Measurements from ENCODE around the gene GSE1. TPM values are rescaled to one million over a fixed set of nuclear protein-coding genes. Genes with fewer than 3 reads are reported as not detected.
A peak's percentile ranks its signal among the peaks of the same experiment; 100 is the strongest.

GSE1 gene
- total and polyA plus RNA-seq, 9 of the 15 experiments (the other 6 are each of a cell fraction or from before 2014, with no cell fraction given) = 12.2 to 244 (median 57.9) TPM

- TF ChIP-seq, protein P1, sequence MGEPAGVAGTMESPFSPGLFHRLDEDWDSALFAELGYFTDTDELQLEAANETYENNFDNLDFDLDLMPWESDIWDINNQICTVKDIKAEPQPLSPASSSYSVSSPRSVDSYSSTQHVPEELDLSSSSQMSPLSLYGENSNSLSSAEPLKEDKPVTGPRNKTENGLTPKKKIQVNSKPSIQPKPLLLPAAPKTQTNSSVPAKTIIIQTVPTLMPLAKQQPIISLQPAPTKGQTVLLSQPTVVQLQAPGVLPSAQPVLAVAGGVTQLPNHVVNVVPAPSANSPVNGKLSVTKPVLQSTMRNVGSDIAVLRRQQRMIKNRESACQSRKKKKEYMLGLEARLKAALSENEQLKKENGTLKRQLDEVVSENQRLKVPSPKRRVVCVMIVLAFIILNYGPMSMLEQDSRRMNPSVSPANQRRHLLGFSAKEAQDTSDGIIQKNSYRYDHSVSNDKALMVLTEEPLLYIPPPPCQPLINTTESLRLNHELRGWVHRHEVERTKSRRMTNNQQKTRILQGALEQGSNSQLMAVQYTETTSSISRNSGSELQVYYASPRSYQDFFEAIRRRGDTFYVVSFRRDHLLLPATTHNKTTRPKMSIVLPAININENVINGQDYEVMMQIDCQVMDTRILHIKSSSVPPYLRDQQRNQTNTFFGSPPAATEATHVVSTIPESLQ (CRISPR knock-in tag; IDR thresholded peaks at IDR 0.05) = no peak
- no peak for TF ChIP-seq ZNF212 (CRISPR knock-in tag; IDR thresholded peaks at IDR 0.05)
- no peak for TF ChIP-seq GTF2E2 (tag; IDR thresholded peaks at IDR 0.05)
- TF ChIP-seq RNF2 (IDR thresholded peaks at IDR 0.05) = no peak
- TF ChIP-seq UBTF (IDR thresholded peaks at IDR 0.05; ENCODE audit: borderline replicate concordance in 1 of 2, low read depth in 2 of 2, low read length in 2 of 2) = no peak
- no peak for TF ChIP-seq ZBTB8A (IDR thresholded peaks at IDR 0.05; ENCODE audit: partially characterized antibody)
- no peak for TF ChIP-seq NUFIP1 (IDR thresholded peaks at IDR 0.05; ENCODE audit: partially characterized antibody)
- no peak for TF ChIP-seq MYC (IDR thresholded peaks at IDR 0.05; ENCODE audit: low read depth, low read length)
- TF ChIP-seq MYC (CRISPR knock-in tag; IDR thresholded peaks at IDR 0.05; ENCODE audit: borderline replicate concordance, low read depth) = no peak
- TF ChIP-seq ZC3H4 (CRISPR knock-in tag; IDR thresholded peaks at IDR 0.05; ENCODE audit: borderline replicate concordance) = no peak
- TF ChIP-seq MCM7 (IDR thresholded peaks at IDR 0.05) = no peak
- TF ChIP-seq NRF1 (conservative IDR thresholded peaks at IDR 0.05 in 1 of 2, IDR thresholded peaks at IDR 0.05 in 1 of 2) = no peak; a peak in 1 of 4 replicates
- TF ChIP-seq DLX4 (CRISPR knock-in tag; IDR thresholded peaks at IDR 0.05) = no peak
- TF ChIP-seq KAT7 (CRISPR knock-in tag; IDR thresholded peaks at IDR 0.05; ENCODE audit: borderline replicate concordance) = 0 out of 2 replicates have a peak, but pooled peaks have one; percentile 56
- no peak for TF ChIP-seq NFE2L1 (tag; IDR thresholded peaks at IDR 0.05; ENCODE audit: borderline replicate concordance, low read depth)
- no peak for TF ChIP-seq IRF9 (tag; IDR thresholded peaks at IDR 0.05)
- no peak for TF ChIP-seq SMAD3 (CRISPR knock-in tag; conservative IDR thresholded peaks at IDR 0.05)
- no peak for TF ChIP-seq HIVEP1 (CRISPR knock-in tag; IDR thresholded peaks at IDR 0.05)
- 0 out of 2 replicates have a peak, but pooled peaks have one; percentile 51 for TF ChIP-seq ZSCAN29 (IDR thresholded peaks at IDR 0.05)
- TF ChIP-seq, protein P2, sequence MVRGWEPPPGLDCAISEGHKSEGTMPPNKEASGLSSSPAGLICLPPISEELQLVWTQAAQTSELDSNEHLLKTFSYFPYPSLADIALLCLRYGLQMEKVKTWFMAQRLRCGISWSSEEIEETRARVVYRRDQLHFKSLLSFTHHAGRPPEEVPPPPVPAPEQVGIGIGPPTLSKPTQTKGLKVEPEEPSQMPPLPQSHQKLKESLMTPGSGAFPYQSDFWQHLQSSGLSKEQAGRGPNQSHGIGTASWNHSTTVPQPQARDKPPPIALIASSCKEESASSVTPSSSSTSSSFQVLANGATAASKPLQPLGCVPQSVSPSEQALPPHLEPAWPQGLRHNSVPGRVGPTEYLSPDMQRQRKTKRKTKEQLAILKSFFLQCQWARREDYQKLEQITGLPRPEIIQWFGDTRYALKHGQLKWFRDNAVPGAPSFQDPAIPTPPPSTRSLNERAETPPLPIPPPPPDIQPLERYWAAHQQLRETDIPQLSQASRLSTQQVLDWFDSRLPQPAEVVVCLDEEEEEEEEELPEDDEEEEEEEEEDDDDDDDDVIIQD (CRISPR knock-in tag; IDR thresholded peaks at IDR 0.05) = no peak
Measured at GRCh38 chr16:85687651-85688471, 74.7 kb downstream of the GSE1 start (continued).
